Calu3 (cell line): ENCODE results near the gene SLC6A12. TPM values are rescaled to one million over a fixed set of nuclear protein-coding genes. Genes with fewer than 3 reads are reported as not detected.

Experiments used
- BruUV-seq: library from RNA; stranded (reverse); fragments of 400-500 nt; replicated peaks from 2 replicates; lab custom pipeline; 2021; lab: Mats Ljungman, UMichigan
- CTCF ChIA-PET: fragments of 300-600 bp; sonication (Branson Sonifier 250); formaldehyde crosslinking; loops from one replicate; lab custom pipeline; 2022; ENCODE audit warnings: antibody characterized with exemption; lab: Charles Lee
- DNase-seq: peaks from one replicate; pipeline ENCODE4 v3.0.0; 2022
- H3K27ac Mint-ChIP-seq: one replicate; pipeline ENCODE4 v1.8.0; 2022; ENCODE audit warnings: mixed read lengths; ENCODE audit not compliant: unreplicated experiment
- H3K27me3 Mint-ChIP-seq: one replicate; pipeline ENCODE4 v1.8.0; 2022; ENCODE audit warnings: mixed read lengths; ENCODE audit not compliant: unreplicated experiment
- H3K36me3 Mint-ChIP-seq: one replicate; pipeline ENCODE4 v1.8.0; 2022; ENCODE audit warnings: mild to moderate bottlenecking, moderate library complexity, mixed read lengths; ENCODE audit not compliant: insufficient read depth, unreplicated experiment
- H3K4me1 Mint-ChIP-seq: one replicate; pipeline ENCODE4 v1.8.0; 2022; ENCODE audit warnings: mild to moderate bottlenecking, low read depth, mixed read lengths; ENCODE audit not compliant: unreplicated experiment
- H3K4me3 Mint-ChIP-seq: one replicate; pipeline ENCODE4 v1.8.0; 2022; ENCODE audit warnings: mild to moderate bottlenecking, low read depth, moderate library complexity, mixed read lengths; ENCODE audit not compliant: unreplicated experiment
- H3K9me3 Mint-ChIP-seq: one replicate; pipeline ENCODE4 v1.8.0; 2022; ENCODE audit warnings: low read depth, mixed read lengths; ENCODE audit not compliant: unreplicated experiment
- CTCF ChIP-seq: fragments of 200-600 bp; IDR thresholded peaks from one replicate; pipeline ENCODE4 v1.8.0; 2022; ENCODE audit warnings: antibody characterized with exemption; ENCODE audit not compliant: unreplicated experiment
- intact Hi-C: fragments of 100-400 bp; cut with micrococcal nuclease; formaldehyde crosslinking; loops from one replicate; pipeline ENCODE4 v1.10.0; 2022; ENCODE audit not compliant: unreplicated experiment
- total RNA-seq: library from RNA; stranded (reverse); gene quantifications from 2 replicates; pipeline ENCODE4 v1.2.3, GENCODE V29; 2022

The SLC6A12 gene
- total RNA-seq, 1 experiment from 2014 or later = 0.90 TPM

GRCh38 chr12:209851-210250, 4.1 kb downstream of the SLC6A12 start:
- Mint-ChIP-seq H3K36me3 (peaks cover 9% of the 10 kb centered on the region), H3K4me1 (peaks cover 22% of the 10 kb centered on the region), H3K9me3 (no peaks in the 10 kb centered on the region), H3K27ac (no peak overlapping the region), H3K4me3 (no peak overlapping the region), H3K27me3 (peaks cover 93% of the 10 kb centered on the region)
- TF ChIP-seq CTCF = no peak
- BruUV-seq = no TSS peak
- intact Hi-C loops = no loop called here
- CTCF ChIA-PET = interaction anchor here (0.9 kb wide), 1 partner anchor 20 kb away, joined by 3 read pairs; no protein-coding TSS in a partner anchor
- no peak for DNase-seq

DNA sequence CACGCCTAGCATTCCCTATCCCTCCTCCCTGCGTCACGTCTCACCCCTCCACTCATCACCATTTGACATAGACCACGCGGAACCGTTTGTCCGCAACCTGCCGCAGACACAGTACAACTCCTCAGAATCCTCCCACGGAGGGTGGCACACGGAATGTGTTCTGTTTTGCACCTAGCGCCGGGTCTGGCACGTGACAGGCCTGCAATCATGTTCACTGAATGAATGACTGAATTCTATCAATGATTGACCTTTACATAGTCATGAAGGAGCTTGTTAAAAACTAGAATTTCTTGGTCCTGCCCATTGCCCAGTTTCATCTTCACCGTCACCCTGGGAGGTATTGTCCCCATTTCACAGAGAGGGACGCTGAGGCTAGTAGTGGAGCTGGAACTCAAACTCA, 4.7 kb downstream of the SLC6A12 start:
- intact Hi-C loops = no loop called here
- BruUV-seq = no TSS peak
- TF ChIP-seq CTCF = no peak
- peaks cover 9% of the 10 kb centered on the region for H3K36me3 Mint-ChIP-seq
- peaks cover 87% of the 10 kb centered on the region for H3K27me3 Mint-ChIP-seq
- H3K9me3 Mint-ChIP-seq = no peaks in the 10 kb centered on the region
- peaks cover 22% of the 10 kb centered on the region for H3K4me1 Mint-ChIP-seq
- H3K4me3 Mint-ChIP-seq = no peak overlapping the region
- CTCF ChIA-PET = no interaction called here
- no peak for DNase-seq
- H3K27ac Mint-ChIP-seq = no peak overlapping the region

GRCh38 chr12:208813-209212, 5.1 kb downstream of the SLC6A12 start:
- Mint-ChIP-seq H3K4me3 (no peak overlapping the region), H3K4me1 (peaks cover 18% of the 10 kb centered on the region), H3K27ac (no peak overlapping the region), H3K36me3 (peaks cover 9% of the 10 kb centered on the region), H3K27me3 (peaks cover 83% of the 10 kb centered on the region), H3K9me3 (no peaks in the 10 kb centered on the region)
- DNase-seq = no peak
- TF ChIP-seq CTCF = no peak
- CTCF ChIA-PET = no interaction called here
- intact Hi-C loops = no loop called here
- BruUV-seq = no TSS peak

GRCh38 chr12:207804-208203, 6.2 kb downstream of the SLC6A12 start:
- CTCF ChIA-PET = no interaction called here
- DNase-seq = no peak
- no peak for TF ChIP-seq CTCF
- Mint-ChIP-seq H3K4me1 (peaks cover 7% of the 10 kb centered on the region), H3K27me3 (peaks cover 75% of the 10 kb centered on the region), H3K4me3 (no peak overlapping the region), H3K27ac (no peak overlapping the region), H3K9me3 (no peaks in the 10 kb centered on the region), H3K36me3 (no peaks in the 10 kb centered on the region)
- no TSS peak for BruUV-seq
- intact Hi-C loops = no loop called here
